ENCODE data around the gene ZBTB7B. TPM values are rescaled to one million over a fixed set of nuclear protein-coding genes. Genes with fewer than 3 reads are reported as not detected.

The ZBTB7B gene
- total RNA-seq, 1 experiment from 2014 or later, result 38.3 TPM

- H3T11ph ChIP-seq (ENCODE audit: low read length), result no peak overlapping the region
- Mint-ChIP-seq H3K36me3 (ENCODE audit: insufficient read depth in 1 of 3, low read depth in 3 of 3) (peaks cover 9 to 32% (median 30%) of the 10 kb centered on the region in 3 experiments), H3K27ac (no peak overlapping the region; a peak in 1 of 7 replicates), H3K9me3 (no peaks in the 10 kb centered on the region; a peak in 1 of 5 replicates), H3K27me3 (ENCODE audit: low read depth) (peaks cover 7% of the 10 kb centered on the region), H3K4me1 (peaks cover 27 to 40% of the 10 kb centered on the region in 2 experiments), H3K4me3 (no peak overlapping the region)
- H3K27ac ChIP-seq (ENCODE audit: insufficient read length, low read depth, low read length), result no peak overlapping the region
- no peak overlapping the region for H2AFZ ChIP-seq (ENCODE audit: low read length)
- H3K9ac ChIP-seq (ENCODE audit: extremely low read depth, insufficient read length, low read length), result no peak overlapping the region
- H4K5ac ChIP-seq (ENCODE audit: insufficient read length, low read depth, low read length), result no peak overlapping the region
- no peak overlapping the region for H2BK120ac ChIP-seq (ENCODE audit: low read depth, low read length, poor library complexity, severe bottlenecking)
- no peaks in the 10 kb centered on the region for H3K79me1 ChIP-seq (ENCODE audit: insufficient read depth, low read depth, low read length, poor library complexity, severe bottlenecking)
- H3K23me2 ChIP-seq (ENCODE audit: insufficient read length, low read depth, low read length, poor library complexity, severe bottlenecking), result peaks cover 24% of the 10 kb centered on the region
- no peak overlapping the region for H3K18ac ChIP-seq (ENCODE audit: insufficient read length, low read depth, low read length)
- H3K4me1 ChIP-seq (ENCODE audit: insufficient read depth, low read length), result peaks cover 3% of the 10 kb centered on the region; the same call in 1 of the 2 replicates
- WGBS (ENCODE audit: extremely low coverage, insufficient read length, low lambda C conversion rate), result no CpG with 5 or more reads among the region's 8 CpGs
- H3K27me3 ChIP-seq (ENCODE audit: insufficient read depth, low read length), result no peaks in the 10 kb centered on the region
- H3K56ac ChIP-seq (ENCODE audit: insufficient read length, low read depth, low read length), result no peak overlapping the region
- no peak overlapping the region for H3K4me2 ChIP-seq (ENCODE audit: insufficient read depth, insufficient read length, low read length)
- no peak overlapping the region for H4K8ac ChIP-seq (replicated peaks; ENCODE audit: insufficient read length, low read depth, low read length)
- no peak overlapping the region for H3K14ac ChIP-seq (ENCODE audit: insufficient read depth, low read length)
- H3K23ac ChIP-seq (ENCODE audit: insufficient read length, low read depth, low read length), result no peak overlapping the region
- H3K4ac ChIP-seq (ENCODE audit: low read depth, low read length), result no peak overlapping the region
- no peaks in the 10 kb centered on the region for H3K9me3 ChIP-seq (ENCODE audit: control insufficient read depth, low read depth, low read length)
- no peak overlapping the region for H2BK12ac ChIP-seq (ENCODE audit: insufficient read length, low read depth, low read length)
- no peaks in the 10 kb centered on the region for H4K20me1 ChIP-seq (ENCODE audit: control insufficient read depth, insufficient read depth, insufficient read length)
- H2BK20ac ChIP-seq (ENCODE audit: low read depth, low read length, poor library complexity, severe bottlenecking), result no peak overlapping the region
- no peak overlapping the region for H4K91ac ChIP-seq (ENCODE audit: insufficient read length, low read depth, low read length)
- TF ChIP-seq, protein P1, sequence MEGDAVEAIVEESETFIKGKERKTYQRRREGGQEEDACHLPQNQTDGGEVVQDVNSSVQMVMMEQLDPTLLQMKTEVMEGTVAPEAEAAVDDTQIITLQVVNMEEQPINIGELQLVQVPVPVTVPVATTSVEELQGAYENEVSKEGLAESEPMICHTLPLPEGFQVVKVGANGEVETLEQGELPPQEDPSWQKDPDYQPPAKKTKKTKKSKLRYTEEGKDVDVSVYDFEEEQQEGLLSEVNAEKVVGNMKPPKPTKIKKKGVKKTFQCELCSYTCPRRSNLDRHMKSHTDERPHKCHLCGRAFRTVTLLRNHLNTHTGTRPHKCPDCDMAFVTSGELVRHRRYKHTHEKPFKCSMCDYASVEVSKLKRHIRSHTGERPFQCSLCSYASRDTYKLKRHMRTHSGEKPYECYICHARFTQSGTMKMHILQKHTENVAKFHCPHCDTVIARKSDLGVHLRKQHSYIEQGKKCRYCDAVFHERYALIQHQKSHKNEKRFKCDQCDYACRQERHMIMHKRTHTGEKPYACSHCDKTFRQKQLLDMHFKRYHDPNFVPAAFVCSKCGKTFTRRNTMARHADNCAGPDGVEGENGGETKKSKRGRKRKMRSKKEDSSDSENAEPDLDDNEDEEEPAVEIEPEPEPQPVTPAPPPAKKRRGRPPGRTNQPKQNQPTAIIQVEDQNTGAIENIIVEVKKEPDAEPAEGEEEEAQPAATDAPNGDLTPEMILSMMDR (conservative IDR thresholded peaks at IDR 0.05), result no peak
- H3K79me2 ChIP-seq (ENCODE audit: insufficient read depth, low read length), result no peaks in the 10 kb centered on the region; the same call in 1 of the 2 replicates
- H2BK15ac ChIP-seq (ENCODE audit: low read depth, low read length), result no peak overlapping the region
- no peak for DNase-seq
- no peak overlapping the region for H2AK5ac ChIP-seq (ENCODE audit: insufficient read length, low read length)
- H2BK5ac ChIP-seq (ENCODE audit: insufficient read length, low read length), result no peak overlapping the region
These were observed 64.2 kb downstream of the ZBTB7B start for GRCh38 chr1:155066777-155067176.

Small RNA genes lying within 50 kb of the gene (microRNA-seq; reads per million reads assigned to microRNA genes)
- gene MIR4258 (ENCODE audit: borderline microRNAs expressed), result not detected

Other genes with a start within 250 kb of the ZBTB7B start
- 0.83 TPM in 2 replicates for gene KCNN3, start 132.5 kb upstream of the ZBTB7B start, total RNA-seq (2021)
- 26.3 and 30.2 TPM in 2 replicates for gene PMVK, start 66.1 kb upstream of the ZBTB7B start, total RNA-seq (2021)
- gene PBXIP1, start 46.7 kb upstream of the ZBTB7B start, total RNA-seq (2021), result 21.6 and 22.5 TPM in 2 replicates
- 38.7 and 39.5 TPM in 2 replicates for gene PYGO2, start 41.0 kb upstream of the ZBTB7B start, total RNA-seq (2021)
- 168 and 173 TPM in 2 replicates for gene SHC1, start 32.1 kb upstream of the ZBTB7B start, total RNA-seq (2021)
- gene CKS1B, start 28.1 kb upstream of the ZBTB7B start, total RNA-seq (2021), result 279 and 283 TPM in 2 replicates
- 97.0 and 102 TPM in 2 replicates for gene FLAD1, start 19.5 kb upstream of the ZBTB7B start, total RNA-seq (2021)
- gene LENEP, start 9.2 kb upstream of the ZBTB7B start, total RNA-seq (2021), result 1.4 and 2.8 TPM in 2 replicates
- 0.35 and 0.44 TPM in 2 replicates for gene DCST2, start 31.0 kb downstream of the ZBTB7B start, total RNA-seq (2021)
- not detected in 2 replicates for gene DCST1, start 31.0 kb downstream of the ZBTB7B start, total RNA-seq (2021)
- gene ADAM15, start 48.5 kb downstream of the ZBTB7B start, total RNA-seq (2021), result 29.6 and 30.6 TPM in 2 replicates
- 11.7 and 11.8 TPM in 2 replicates for gene EFNA4, start 60.9 kb downstream of the ZBTB7B start, total RNA-seq (2021)
- 3.9 and 4.6 TPM in 2 replicates for gene EFNA3, start 76.0 kb downstream of the ZBTB7B start, total RNA-seq (2021)
- gene EFNA1, start 125.1 kb downstream of the ZBTB7B start, total RNA-seq (2021), result 1.4 and 1.9 TPM in 2 replicates
- gene SLC50A1, start 133.1 kb downstream of the ZBTB7B start, total RNA-seq (2021), result 24.9 and 26.0 TPM in 2 replicates
- gene DPM3, start 137.7 kb downstream of the ZBTB7B start, total RNA-seq (2021), result 47.4 and 48.5 TPM in 2 replicates
- gene KRTCAP2, start 170.5 kb downstream of the ZBTB7B start, total RNA-seq (2021), result 149 and 152 TPM in 2 replicates
- gene TRIM46, start 171.0 kb downstream of the ZBTB7B start, total RNA-seq (2021), result 16.5 and 18.4 TPM in 2 replicates
- gene THBS3, start 205.1 kb downstream of the ZBTB7B start, total RNA-seq (2021), result 5.0 and 5.9 TPM in 2 replicates
- gene MTX1, start 205.9 kb downstream of the ZBTB7B start, total RNA-seq (2021), result 43.6 and 45.0 TPM in 2 replicates